ENCODE results near the gene PVALEF. TPM values are rescaled to one million over a fixed set of nuclear protein-coding genes. Genes with fewer than 3 reads are reported as not detected.

The PVALEF gene
- polyA plus RNA-seq, 1 of the 3 experiments (the other 2 are of a cell fraction) = not detected

- H3K9ac ChIP-seq = no peak overlapping the region
- CTCF ChIA-PET = interaction anchor here (1.0 to 2.2 kb wide), 3 partner anchors 9 to 90 kb away, joined by 3 to 11 read pairs (median 3); no protein-coding TSS in a partner anchor
- H3K79me2 ChIP-seq (ENCODE audit: insufficient read depth) = no peaks in the 10 kb centered on the region
- no peak overlapping the region for H3K27ac ChIP-seq (ENCODE audit: low read depth in 2 of 2, low read length in 1 of 2)
- H2AFZ ChIP-seq (ENCODE audit: low read depth) = no peak overlapping the region
- POLR2A ChIA-PET = no interaction called here
- H3K4me3 ChIP-seq (ENCODE audit: low read depth in 2 of 2, low read length in 1 of 2) = no peak overlapping the region
- TF ChIP-seq YY1 (IDR thresholded peaks at IDR 0.05; ENCODE audit: low read depth) = no peak
- TF ChIP-seq, protein P1, sequence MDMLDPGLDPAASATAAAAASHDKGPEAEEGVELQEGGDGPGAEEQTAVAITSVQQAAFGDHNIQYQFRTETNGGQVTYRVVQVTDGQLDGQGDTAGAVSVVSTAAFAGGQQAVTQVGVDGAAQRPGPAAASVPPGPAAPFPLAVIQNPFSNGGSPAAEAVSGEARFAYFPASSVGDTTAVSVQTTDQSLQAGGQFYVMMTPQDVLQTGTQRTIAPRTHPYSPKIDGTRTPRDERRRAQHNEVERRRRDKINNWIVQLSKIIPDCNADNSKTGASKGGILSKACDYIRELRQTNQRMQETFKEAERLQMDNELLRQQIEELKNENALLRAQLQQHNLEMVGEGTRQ (IDR thresholded peaks at IDR 0.05; ENCODE audit: borderline replicate concordance, low read depth, low read length) = no peak
- TF ChIP-seq RFX5 (IDR thresholded peaks at IDR 0.05; ENCODE audit: low read length) = no peak
- TF ChIP-seq, protein P2, sequence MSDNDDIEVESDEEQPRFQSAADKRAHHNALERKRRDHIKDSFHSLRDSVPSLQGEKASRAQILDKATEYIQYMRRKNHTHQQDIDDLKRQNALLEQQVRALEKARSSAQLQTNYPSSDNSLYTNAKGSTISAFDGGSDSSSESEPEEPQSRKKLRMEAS (IDR thresholded peaks at IDR 0.05; ENCODE audit: low read depth) = no peak
- TF ChIP-seq NRF1 (IDR thresholded peaks at IDR 0.05; ENCODE audit: low read depth, low read length) = no peak
- no peak for TF ChIP-seq GABPA (IDR thresholded peaks at IDR 0.05; ENCODE audit: low read depth)
- 86% methylated on average over 16 of the region's 34 CpGs for WGBS (ENCODE audit: low lambda C conversion rate)
- no peaks in the 10 kb centered on the region for H3F3A ChIP-seq (replicated peaks; ENCODE audit: insufficient read depth)
- no peaks in the 10 kb centered on the region; a peak in 1 of 4 replicates for H3K4me1 ChIP-seq (ENCODE audit: control insufficient read depth in 1 of 2, insufficient read depth in 2 of 2, low read depth in 1 of 2, low read length in 1 of 2)
- H3K27me3 ChIP-seq (ENCODE audit: insufficient read depth) = no peaks in the 10 kb centered on the region
- H4K20me1 ChIP-seq (ENCODE audit: insufficient read depth) = no peaks in the 10 kb centered on the region
- H3K36me3 ChIP-seq (replicated peaks in 1 of 2; ENCODE audit: control insufficient read depth in 1 of 2, insufficient read depth in 2 of 2, low read length in 1 of 2) = peaks cover 0 to 35% of the 10 kb centered on the region in 2 experiments
- DNase-seq = no peak
- H3K9me3 ChIP-seq = no peaks in the 10 kb centered on the region
- no peak overlapping the region for H3K4me2 ChIP-seq
- no peaks in the 10 kb centered on the region for H3K9me2 ChIP-seq
Observed at GRCh38 chr17:81192386-81193050, 27.2 kb downstream of the PVALEF start.

DNA sequence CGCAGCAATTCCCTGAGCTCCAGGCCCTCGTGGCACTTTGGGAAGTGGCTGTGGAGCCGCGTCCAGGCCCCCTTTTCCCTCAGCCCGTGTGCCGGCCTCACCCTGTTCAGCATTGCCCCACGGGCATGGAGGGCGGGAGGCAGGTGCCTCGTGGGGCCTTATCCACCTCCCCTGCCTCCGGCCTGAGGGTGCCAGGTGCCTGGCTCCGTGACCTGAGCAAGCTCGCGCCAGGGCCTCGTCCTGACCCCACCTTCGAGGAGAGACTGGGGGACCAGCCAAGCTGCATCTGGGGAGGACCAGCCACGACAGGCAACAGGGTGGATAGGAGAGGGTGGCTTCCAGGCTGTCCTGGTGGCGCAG lies 27.7 kb downstream of the PVALEF start:
- no peak for DNase-seq
- Histone ChIP-seq H3K27me3 (ENCODE audit: insufficient read depth) (no peaks in the 10 kb centered on the region), H3K9me3 (no peaks in the 10 kb centered on the region), H2AFZ (ENCODE audit: low read depth) (no peak overlapping the region), H3K4me3 (ENCODE audit: low read depth in 2 of 2, low read length in 1 of 2) (no peak overlapping the region), H3K9ac (no peak overlapping the region), H3F3A (replicated peaks; ENCODE audit: insufficient read depth) (no peaks in the 10 kb centered on the region), H3K4me1 (ENCODE audit: control insufficient read depth in 1 of 2, insufficient read depth in 2 of 2, low read depth in 1 of 2, low read length in 1 of 2) (no peaks in the 10 kb centered on the region; a peak in 1 of 4 replicates), H3K9me2 (no peaks in the 10 kb centered on the region), H3K36me3 (replicated peaks in 1 of 2; ENCODE audit: control insufficient read depth in 1 of 2, insufficient read depth in 2 of 2, low read length in 1 of 2) (peaks cover 0 to 39% of the 10 kb centered on the region in 2 experiments), H3K4me2 (no peak overlapping the region), H3K79me2 (ENCODE audit: insufficient read depth) (no peaks in the 10 kb centered on the region), H4K20me1 (ENCODE audit: insufficient read depth) (no peaks in the 10 kb centered on the region), H3K27ac (ENCODE audit: low read depth in 2 of 2, low read length in 1 of 2) (no peak overlapping the region)
- 87% methylated on average over 11 of the region's 17 CpGs for WGBS (ENCODE audit: low lambda C conversion rate)
- ChIA-PET CTCF (interaction anchor here (1.0 to 2.2 kb wide), 3 partner anchors 8 to 91 kb away, joined by 3 to 11 read pairs (median 3); no protein-coding TSS in a partner anchor), POLR2A (no interaction called here)
- no peak for TF ChIP-seq USF1 (IDR thresholded peaks at IDR 0.05; ENCODE audit: borderline replicate concordance, low read depth)
- TF ChIP-seq GABPA (IDR thresholded peaks at IDR 0.05; ENCODE audit: low read depth) = no peak
- no peak for TF ChIP-seq RFX5 (IDR thresholded peaks at IDR 0.05; ENCODE audit: low read length)
- TF ChIP-seq, protein P1 (IDR thresholded peaks at IDR 0.05; ENCODE audit: borderline replicate concordance, low read depth, low read length) = no peak
- no peak for TF ChIP-seq SIN3A (IDR thresholded peaks at IDR 0.05; ENCODE audit: borderline replicate concordance, low read depth, low read length)
- TF ChIP-seq FOXJ3 (CRISPR knock-in tag; IDR thresholded peaks at IDR 0.05) = no peak
- TF ChIP-seq JUND (IDR thresholded peaks at IDR 0.05) = no peak
- no peak for TF ChIP-seq MEF2A (IDR thresholded peaks at IDR 0.05; ENCODE audit: borderline replicate concordance, low read depth)
- TF ChIP-seq, protein P3, sequence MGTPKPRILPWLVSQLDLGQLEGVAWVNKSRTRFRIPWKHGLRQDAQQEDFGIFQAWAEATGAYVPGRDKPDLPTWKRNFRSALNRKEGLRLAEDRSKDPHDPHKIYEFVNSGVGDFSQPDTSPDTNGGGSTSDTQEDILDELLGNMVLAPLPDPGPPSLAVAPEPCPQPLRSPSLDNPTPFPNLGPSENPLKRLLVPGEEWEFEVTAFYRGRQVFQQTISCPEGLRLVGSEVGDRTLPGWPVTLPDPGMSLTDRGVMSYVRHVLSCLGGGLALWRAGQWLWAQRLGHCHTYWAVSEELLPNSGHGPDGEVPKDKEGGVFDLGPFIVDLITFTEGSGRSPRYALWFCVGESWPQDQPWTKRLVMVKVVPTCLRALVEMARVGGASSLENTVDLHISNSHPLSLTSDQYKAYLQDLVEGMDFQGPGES (IDR thresholded peaks at IDR 0.05; ENCODE audit: low read depth, low read length) = no peak
- no peak for TF ChIP-seq ELF1 (IDR thresholded peaks at IDR 0.05)
- no peak for TF ChIP-seq FOSL2 (IDR thresholded peaks at IDR 0.05; ENCODE audit: borderline replicate concordance, low read depth)
- no peak for TF ChIP-seq ZBTB33 (IDR thresholded peaks at IDR 0.05; ENCODE audit: borderline replicate concordance, low read depth)
